ENCODE measurements around the gene ADAT2.

DNA sequence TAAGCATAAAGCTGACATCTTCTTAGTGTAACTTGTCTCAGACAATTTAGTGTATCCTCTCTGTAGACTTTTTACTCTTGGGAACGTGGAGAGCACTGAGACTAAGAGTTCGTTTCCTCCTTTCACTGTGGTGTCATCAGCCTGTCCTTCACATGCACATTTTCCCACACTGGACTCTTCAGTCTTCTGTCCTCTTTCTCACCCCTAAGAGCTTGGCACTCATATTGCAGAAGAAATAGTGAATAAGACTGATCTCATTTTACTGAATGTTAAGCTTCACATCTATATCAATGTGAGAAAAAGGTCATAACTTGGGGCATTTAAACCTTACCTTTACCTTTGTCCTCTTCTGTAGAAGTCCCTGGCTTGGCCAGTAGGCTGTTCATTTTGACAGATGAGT lies 35.5 kb upstream of the ADAT2 start:
- TF ChIP-seq, protein P1, sequence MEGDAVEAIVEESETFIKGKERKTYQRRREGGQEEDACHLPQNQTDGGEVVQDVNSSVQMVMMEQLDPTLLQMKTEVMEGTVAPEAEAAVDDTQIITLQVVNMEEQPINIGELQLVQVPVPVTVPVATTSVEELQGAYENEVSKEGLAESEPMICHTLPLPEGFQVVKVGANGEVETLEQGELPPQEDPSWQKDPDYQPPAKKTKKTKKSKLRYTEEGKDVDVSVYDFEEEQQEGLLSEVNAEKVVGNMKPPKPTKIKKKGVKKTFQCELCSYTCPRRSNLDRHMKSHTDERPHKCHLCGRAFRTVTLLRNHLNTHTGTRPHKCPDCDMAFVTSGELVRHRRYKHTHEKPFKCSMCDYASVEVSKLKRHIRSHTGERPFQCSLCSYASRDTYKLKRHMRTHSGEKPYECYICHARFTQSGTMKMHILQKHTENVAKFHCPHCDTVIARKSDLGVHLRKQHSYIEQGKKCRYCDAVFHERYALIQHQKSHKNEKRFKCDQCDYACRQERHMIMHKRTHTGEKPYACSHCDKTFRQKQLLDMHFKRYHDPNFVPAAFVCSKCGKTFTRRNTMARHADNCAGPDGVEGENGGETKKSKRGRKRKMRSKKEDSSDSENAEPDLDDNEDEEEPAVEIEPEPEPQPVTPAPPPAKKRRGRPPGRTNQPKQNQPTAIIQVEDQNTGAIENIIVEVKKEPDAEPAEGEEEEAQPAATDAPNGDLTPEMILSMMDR (IDR thresholded peaks at IDR 0.05; ENCODE audit: extremely low read depth in 1 of 2, insufficient read depth in 1 of 2, low read depth in 1 of 2, low read length in 2 of 2) = no peak
- TF ChIP-seq MYC (IDR thresholded peaks at IDR 0.05; ENCODE audit: low read depth, low read length) = no peak
- TF ChIP-seq POLR2AphosphoS5 (IDR thresholded peaks at IDR 0.05; ENCODE audit: insufficient read depth, low read depth, low read length) = no peak
- no peak for TF ChIP-seq EZH2 (IDR thresholded peaks at IDR 0.05; ENCODE audit: borderline replicate concordance, low read depth, low read length, severe bottlenecking)
- no peak for TF ChIP-seq POLR2A (IDR thresholded peaks at IDR 0.05; ENCODE audit: low read depth, low read length)
